HG03460 (cell line): ENCODE data around the gene CDKL1.
"Not testable (repeated sequence)": the region's sequence is repeated elsewhere in the genome, so short reads cannot be mapped to it uniquely, and the experiment has no call there.

ENCODE experiments used
- ATAC-seq: cut with Tn5 transposase; IDR thresholded peaks from one replicate; pipeline ENCODE4 v1.9.1; 2021; ENCODE audit not compliant: unreplicated experiment

Gene CDKL1

GRCh38 chr14:50359631-50360030, 37.0 kb downstream of the CDKL1 start:
- ATAC-seq: no peak

DNA sequence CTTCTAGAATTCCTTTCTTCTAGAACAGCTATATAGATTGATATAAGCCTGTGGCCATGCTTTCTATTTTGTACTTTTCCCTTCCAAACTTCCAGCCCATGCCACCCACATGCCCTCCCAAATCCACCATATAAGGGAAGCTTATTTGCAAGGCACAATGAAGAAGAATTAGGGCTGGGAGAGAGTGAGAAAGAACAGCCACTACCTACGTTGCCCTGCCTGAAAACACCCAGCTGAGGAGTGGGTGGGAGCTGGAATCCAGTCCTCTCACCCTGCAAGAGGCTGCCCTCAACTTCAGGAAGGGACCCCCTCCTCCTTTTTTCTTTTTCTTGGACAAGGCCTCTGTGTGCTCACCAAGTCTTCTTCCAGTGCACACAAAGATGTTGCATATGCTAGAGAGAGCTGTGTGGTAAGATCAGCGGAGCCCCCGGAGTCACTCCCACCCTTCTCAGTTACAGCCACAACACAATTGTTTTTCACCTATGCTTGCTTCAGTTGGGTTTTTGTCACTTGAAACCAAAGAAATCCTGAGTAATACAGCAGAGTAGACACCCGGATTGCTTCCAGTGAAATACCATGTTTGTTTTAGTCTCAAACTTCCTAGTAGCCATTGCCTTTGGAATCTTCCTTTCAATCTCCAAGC, 38.8 kb downstream of the CDKL1 start:
- ATAC-seq: no peak

DNA sequence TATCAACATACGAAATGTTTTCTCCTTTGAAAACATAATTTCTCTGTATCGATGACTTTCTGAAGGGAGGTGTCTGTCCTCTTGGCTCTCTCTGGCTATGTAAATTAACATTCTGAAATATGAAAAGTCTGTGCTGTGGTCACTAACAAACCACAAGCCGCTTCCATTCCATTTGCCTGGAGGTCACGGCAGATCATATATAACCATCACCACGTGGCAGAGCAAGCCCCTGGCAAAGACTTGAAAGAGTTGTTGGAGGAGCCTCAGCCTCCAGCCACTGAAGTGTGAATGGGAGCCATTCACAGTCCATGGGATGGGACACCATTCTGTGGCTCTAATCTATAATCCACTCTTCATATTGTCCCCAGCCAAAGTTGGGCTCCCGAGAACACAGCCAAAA, 39.6 kb downstream of the CDKL1 start:
- no peak for ATAC-seq

- not testable (repeated sequence) for ATAC-seq
Measured at GRCh38 chr14:50356283-50356682, 40.4 kb downstream of the CDKL1 start.

DNA sequence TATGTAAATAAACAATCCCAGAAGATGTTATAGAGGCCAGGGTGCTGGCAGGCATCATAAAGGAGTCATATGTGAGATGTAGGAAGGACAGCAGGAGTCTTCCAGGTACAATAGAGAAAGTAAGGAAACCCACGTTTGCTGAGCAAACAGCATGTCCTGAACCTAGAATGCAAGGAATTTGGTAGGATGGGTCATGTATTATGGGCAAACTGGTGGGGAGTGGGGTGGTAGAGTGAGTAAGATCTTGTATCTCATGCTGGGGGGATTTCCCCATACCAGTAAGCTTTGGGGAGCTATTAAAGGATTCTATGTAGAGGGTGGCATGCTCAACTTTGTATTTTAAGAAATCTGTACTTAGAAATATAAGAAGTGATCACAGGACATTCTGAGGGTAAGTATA, 41.0 kb downstream of the CDKL1 start:
- no peak for ATAC-seq

DNA sequence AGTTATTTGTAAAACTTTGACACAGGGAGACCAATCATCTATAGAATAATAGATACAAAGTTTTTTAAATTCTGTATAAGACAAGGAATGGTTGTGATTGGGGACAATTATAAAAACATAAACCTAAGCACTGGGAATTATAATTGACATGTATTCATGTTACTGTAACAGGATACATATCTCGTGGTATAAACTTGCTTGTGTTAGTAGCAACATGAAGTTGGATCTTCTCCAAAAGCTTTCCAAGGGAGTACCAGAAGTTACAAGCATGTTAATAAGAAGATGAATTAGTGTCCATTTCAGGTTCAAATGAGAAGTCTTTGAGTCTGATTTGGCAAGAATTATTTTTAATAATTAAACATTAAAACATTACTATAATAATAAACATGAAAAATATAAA, 42.2 kb downstream of the CDKL1 start:
- no peak for ATAC-seq

GRCh38 chr14:50353126-50353525, 43.6 kb downstream of the CDKL1 start:
- ATAC-seq: no peak

GRCh38 chr14:50352584-50352983, 44.1 kb downstream of the CDKL1 start:
- no peak for ATAC-seq

DNA sequence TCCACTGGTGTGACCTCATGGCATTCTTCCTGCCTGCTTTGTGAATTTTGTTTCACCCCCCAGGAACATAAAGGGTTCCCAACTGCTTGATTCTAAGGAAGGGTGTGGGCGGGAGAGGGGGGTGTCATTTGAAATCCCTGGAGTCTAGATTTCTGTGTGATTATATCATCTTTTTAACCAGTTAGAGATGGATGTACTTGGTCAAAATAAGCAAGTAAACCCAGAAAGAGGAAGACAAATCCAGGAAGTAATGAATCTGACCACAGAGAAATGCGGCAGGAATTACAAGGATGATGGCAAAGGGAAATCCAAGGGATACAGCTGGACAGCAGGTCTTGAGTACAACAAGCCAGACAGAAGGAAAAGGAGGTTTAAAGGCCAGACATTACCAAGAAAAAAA, 45.7 kb downstream of the CDKL1 start:
- no peak for ATAC-seq

DNA sequence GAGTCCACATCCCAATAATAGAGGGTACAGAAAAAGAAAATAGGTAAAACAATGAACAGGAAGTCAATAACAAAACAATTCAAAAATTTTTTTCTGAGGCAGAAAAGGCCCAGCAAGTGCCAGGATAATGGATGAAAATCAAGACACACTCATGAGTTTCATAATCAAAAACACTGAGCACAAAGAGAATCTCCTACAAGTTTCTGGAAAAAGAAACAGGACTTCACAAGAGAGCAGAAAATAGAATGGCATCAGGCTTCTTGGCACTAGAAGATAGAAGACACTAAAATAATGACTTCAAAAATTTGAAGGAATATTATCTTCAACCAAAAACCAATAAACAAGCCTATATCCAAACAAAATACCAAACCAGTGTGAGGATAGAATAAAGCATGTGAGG, 47.7 kb downstream of the CDKL1 start:
- ATAC-seq: no peak

DNA sequence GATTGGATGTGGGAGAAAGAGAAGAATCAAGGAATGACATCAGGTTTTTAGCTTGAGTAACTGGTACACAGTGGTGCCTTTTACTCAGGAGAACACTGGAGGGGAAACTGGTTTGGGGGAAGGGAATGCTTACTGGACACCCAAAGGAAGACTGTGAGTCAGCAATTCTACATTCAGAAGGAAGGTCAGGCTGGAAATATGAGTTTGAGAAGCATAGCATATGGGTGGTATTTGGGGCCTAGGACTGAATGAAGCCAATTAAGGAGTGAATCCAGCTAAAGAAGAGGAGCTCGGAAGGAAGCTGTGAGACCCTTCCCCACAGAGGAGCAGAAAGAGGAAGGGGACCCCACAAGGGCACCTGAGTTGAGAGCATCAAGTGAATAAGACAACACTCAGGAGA, 49.2 kb downstream of the CDKL1 start:
- no peak for ATAC-seq

DNA sequence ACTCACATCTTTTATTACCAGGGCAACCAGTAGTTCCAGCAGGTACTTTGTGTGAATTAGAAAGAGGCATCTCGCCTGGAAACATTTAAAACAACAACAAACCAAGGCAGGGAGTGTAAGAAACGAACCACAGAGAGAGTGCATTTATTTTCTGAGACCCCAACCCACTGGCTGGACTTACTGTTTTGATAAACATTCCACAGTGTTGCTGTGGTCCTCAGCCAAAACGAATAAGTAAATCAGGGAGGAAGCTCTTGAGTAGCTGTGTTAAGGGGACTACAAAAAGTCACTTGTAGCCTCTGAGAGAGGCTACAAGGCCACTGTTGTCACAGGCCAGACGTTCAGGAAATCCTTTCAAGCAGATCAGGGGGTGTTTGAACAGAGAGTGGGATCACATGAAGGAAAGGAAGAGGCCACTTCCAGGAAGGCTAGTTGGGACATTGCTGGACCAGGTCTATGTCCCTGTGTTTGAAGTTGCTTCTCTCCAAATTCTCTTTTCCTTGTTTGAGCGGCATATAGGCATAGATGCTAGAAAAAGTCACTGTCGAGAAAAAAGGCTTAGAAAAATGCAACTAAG, 50.7 kb downstream of the CDKL1 start:
- no peak for ATAC-seq

GRCh38 chr14:50344876-50345563, 51.7 kb downstream of the CDKL1 start:
- ATAC-seq: no peak

DNA sequence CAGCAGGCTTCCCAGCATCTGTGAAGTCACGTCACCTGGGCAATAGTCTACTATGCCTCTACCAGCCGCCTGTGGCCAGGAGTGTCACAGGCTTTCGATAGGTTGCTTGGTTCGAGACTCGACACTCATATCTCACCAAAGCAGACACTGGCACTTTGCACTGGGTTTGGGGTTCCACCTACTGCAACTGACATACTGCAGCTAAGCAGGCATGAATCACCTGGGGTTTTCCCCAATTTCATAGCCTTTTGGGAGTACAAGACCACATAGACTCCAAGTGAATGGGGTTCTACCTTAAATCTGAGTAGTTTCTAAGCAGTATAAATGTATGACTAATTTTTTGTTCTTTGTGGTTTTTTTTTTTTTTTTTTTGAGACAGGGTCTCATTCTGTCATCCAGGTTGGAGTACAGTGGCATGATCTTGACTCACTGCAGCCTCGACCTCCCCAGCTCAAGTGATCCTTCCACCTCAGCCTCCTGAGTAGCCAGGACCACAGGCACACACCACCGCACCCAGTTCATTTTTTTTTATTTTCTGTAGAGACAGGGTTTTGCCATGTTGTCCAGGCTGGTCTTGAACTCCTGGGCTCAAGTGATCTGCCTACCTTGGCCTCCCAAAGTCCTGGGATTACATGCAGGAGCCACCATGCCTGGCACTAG, 52.4 kb downstream of the CDKL1 start:
- peak; percentile 77 for ATAC-seq

GRCh38 chr14:50343434-50343833, 53.2 kb downstream of the CDKL1 start:
- no peak for ATAC-seq

DNA sequence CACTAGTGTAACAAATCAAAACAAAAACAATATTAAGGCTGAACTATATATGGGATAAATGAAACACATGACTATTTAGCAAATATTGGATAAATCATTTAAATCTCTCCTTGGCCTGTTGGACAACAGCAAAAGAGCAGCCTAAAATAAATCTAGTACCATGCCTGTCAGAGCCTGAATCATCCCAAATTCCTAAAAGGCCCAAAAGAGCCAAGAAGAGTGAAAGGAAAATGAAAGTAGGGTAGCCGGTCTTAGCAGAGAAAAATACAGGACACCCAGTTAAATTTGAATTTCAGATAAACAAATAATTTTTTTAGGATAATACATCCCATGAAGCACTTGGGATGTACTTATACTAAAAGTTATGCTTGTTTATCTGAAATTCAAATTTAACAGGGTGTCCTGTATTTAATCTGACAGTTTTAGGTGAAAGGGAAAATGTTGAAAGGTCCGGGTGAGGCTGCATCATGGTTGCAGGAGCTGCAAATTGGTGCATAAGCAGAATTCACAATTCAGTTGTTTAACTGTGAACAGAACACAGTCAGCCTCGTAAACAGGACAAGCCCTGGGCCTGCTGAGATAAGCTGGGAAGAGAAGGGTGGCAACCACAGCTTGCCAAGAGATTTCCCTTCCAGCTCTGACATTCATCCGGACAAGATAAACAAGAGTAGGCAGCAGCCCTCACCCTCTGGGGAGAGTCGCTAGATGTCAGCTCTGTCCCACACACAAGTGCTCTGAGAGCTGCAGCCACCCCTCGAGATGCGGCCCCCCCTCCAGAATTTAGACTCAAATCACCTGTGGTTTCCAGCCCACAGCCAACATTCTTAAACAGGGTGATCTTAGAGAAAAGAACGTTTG, 54.2 kb downstream of the CDKL1 start:
- ATAC-seq: peak; percentile 72

GRCh38 chr14:50340963-50341362, 55.7 kb downstream of the CDKL1 start:
- ATAC-seq: no peak

GRCh38 chr14:50340045-50340444, 56.6 kb downstream of the CDKL1 start:
- ATAC-seq: no peak

- ATAC-seq: no peak
Measured at GRCh38 chr14:50339178-50339804, 57.4 kb downstream of the CDKL1 start.

GRCh38 chr14:50338587-50338986, 58.1 kb downstream of the CDKL1 start:
- ATAC-seq: no peak
